IMR-90 (cell line): ENCODE results near the gene ASB6.

Source experiments
- BHLHE40 ChIP-seq: fragments of 150-350 bp; IDR thresholded peaks from 2 replicates; pipeline ENCODE4 v1.6.1; 2016; ENCODE audit warnings: mild to moderate bottlenecking, low read depth, low read length
- CEBPB ChIP-seq: IDR thresholded peaks from 2 replicates; pipeline ENCODE4 v1.6.1; 2012; ENCODE audit warnings: low read depth, low read length, improper control_type of control experiment
- CHD1 ChIP-seq: IDR thresholded peaks from 2 replicates; pipeline ENCODE4 v1.6.1; 2012; ENCODE audit warnings: low read depth, low read length, improper control_type of control experiment
- CTCF ChIP-seq: conservative IDR thresholded peaks from 2 replicates; pipeline ENCODE4 v1.5.1; 2012; ENCODE audit warnings: mild to moderate bottlenecking, low read depth, low read length, improper control_type of control experiment
- MAFK ChIP-seq: IDR thresholded peaks from 2 replicates; pipeline ENCODE4 v1.6.1; 2012; ENCODE audit warnings: low read depth, low read length, improper control_type of control experiment
- MAZ ChIP-seq: IDR thresholded peaks from 2 replicates; pipeline ENCODE4 v1.6.1; 2012; ENCODE audit warnings: low read depth, mild to moderate bottlenecking, low read length, improper control_type of control experiment, moderate library complexity, borderline replicate concordance
- MXI1 ChIP-seq: IDR thresholded peaks from 2 replicates; pipeline ENCODE4 v1.6.1; 2012; ENCODE audit warnings: low read depth, mild to moderate bottlenecking, low read length, moderate library complexity, borderline replicate concordance
- POLR2A ChIP-seq: IDR thresholded peaks from 2 replicates; pipeline ENCODE4 v1.6.1; 2012; ENCODE audit warnings: mild to moderate bottlenecking, low read depth, low read length
- RAD21 ChIP-seq: IDR thresholded peaks from 2 replicates; pipeline ENCODE4 v1.6.1; 2012; ENCODE audit warnings: low read length, improper control_type of control experiment
- RCOR1 ChIP-seq: IDR thresholded peaks from 2 replicates; pipeline ENCODE4 v1.6.1; 2012; ENCODE audit warnings: mild to moderate bottlenecking, low read length, improper control_type of control experiment; ENCODE audit not compliant: insufficient replicate concordance
- RFX5 ChIP-seq: IDR thresholded peaks from 2 replicates; pipeline ENCODE4 v1.8.0; 2012; ENCODE audit warnings: low read depth, mild to moderate bottlenecking, low read length, moderate library complexity
- SMC3 ChIP-seq: fragments of 150-350 bp; IDR thresholded peaks from 2 replicates; pipeline ENCODE4 v1.6.1; 2016; ENCODE audit warnings: low read depth, mild to moderate bottlenecking, antibody characterized with exemption, low read length, moderate library complexity
- USF2 ChIP-seq: fragments of 150-350 bp; IDR thresholded peaks from 2 replicates; pipeline ENCODE4 v1.6.1; 2017; ENCODE audit warnings: mild to moderate bottlenecking, antibody characterized with exemption, low read length, low read depth
- TF ChIP-seq, protein P1 (sequence below): fragments of 150-350 bp; IDR thresholded peaks from 2 replicates; pipeline ENCODE4 v1.6.1; 2016; ENCODE audit warnings: low read depth, mild to moderate bottlenecking, low read length, moderate library complexity, borderline replicate concordance

- no peak for TF ChIP-seq RFX5
- TF ChIP-seq USF2: no peak
- TF ChIP-seq MAZ: no peak
- no peak for TF ChIP-seq CTCF
- TF ChIP-seq SMC3: no peak
- no peak for TF ChIP-seq RAD21
- no peak for TF ChIP-seq CEBPB
- no peak for TF ChIP-seq POLR2A
- TF ChIP-seq CHD1: no peak
- TF ChIP-seq, protein P1, sequence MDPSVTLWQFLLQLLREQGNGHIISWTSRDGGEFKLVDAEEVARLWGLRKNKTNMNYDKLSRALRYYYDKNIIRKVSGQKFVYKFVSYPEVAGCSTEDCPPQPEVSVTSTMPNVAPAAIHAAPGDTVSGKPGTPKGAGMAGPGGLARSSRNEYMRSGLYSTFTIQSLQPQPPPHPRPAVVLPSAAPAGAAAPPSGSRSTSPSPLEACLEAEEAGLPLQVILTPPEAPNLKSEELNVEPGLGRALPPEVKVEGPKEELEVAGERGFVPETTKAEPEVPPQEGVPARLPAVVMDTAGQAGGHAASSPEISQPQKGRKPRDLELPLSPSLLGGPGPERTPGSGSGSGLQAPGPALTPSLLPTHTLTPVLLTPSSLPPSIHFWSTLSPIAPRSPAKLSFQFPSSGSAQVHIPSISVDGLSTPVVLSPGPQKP: no peak
- TF ChIP-seq MXI1: no peak
- TF ChIP-seq MAFK: no peak
- no peak for TF ChIP-seq RCOR1
- no peak for TF ChIP-seq BHLHE40
Observed at GRCh38 chr9:129648092-129648763, 6.3 kb upstream of the ASB6 start.
